ENCODE results near the gene ZNF385A.

- TF ChIP-seq EZH2 (IDR thresholded peaks at IDR 0.05; ENCODE audit: borderline replicate concordance, low read depth, low read length, severe bottlenecking) = no peak
- TF ChIP-seq, protein P1, sequence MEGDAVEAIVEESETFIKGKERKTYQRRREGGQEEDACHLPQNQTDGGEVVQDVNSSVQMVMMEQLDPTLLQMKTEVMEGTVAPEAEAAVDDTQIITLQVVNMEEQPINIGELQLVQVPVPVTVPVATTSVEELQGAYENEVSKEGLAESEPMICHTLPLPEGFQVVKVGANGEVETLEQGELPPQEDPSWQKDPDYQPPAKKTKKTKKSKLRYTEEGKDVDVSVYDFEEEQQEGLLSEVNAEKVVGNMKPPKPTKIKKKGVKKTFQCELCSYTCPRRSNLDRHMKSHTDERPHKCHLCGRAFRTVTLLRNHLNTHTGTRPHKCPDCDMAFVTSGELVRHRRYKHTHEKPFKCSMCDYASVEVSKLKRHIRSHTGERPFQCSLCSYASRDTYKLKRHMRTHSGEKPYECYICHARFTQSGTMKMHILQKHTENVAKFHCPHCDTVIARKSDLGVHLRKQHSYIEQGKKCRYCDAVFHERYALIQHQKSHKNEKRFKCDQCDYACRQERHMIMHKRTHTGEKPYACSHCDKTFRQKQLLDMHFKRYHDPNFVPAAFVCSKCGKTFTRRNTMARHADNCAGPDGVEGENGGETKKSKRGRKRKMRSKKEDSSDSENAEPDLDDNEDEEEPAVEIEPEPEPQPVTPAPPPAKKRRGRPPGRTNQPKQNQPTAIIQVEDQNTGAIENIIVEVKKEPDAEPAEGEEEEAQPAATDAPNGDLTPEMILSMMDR (IDR thresholded peaks at IDR 0.05; ENCODE audit: borderline replicate concordance, extremely low read depth, low read length, poor library complexity, severe bottlenecking) = no peak
Observed at GRCh38 chr12:54357506-54358190, 26.9 kb downstream of the ZNF385A start.

Data from DND-41 (cell line).